Activated CD8-positive, alpha-beta memory T cell treated with anti-CD3 and anti-CD28 coated beads, Interleukin-2, amount 50 U/mL, for 1 hour (primary cell): Measurements from ENCODE around the gene ARHGEF12.

ENCODE experiments used
- DNase-seq: peaks from one replicate; pipeline ENCODE4 v3.0.0-alpha.2; 2020; ENCODE audit errors: extremely low read depth

Gene ARHGEF12

DNA sequence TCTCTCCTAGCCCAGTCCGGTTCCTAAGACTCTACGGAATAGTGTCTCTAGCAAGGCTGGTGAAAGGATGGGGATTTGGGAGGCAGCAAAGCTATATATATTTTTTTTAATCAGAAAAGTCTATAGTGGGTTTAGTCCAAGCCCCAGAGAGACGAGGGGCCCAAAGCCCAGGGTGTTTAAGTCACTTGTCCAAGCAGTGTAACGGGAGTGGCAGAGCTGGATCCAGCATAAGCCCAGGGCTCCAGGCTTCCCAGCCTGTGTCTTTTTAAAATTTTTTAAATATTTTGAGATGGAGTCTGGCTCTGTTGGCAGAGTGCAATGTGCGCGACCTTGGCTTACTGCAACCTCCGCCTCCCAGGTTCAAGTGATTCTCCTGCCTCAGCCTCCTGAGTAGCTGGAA, 182.1 kb downstream of the ARHGEF12 start:
- DNase-seq, result no peak

DNA sequence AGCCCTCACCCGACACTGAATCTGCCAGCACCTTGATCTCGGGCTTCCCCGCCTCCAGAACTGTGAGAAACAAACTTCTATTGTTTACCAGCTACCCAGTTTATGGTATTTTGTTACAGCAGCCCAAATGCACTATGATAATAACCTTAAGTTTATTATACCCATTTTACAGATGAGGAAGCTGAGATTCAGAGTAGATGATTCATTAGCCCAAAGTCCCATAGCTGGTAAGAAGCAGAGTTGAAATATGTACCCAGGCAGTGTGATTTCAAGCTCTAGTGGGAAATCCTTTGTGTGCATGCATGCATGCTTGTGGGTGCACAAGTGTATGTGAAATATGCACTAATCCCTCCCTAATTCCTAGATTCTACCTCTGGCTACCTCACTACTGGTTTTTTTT, 183.3 kb downstream of the ARHGEF12 start:
- DNase-seq, result no peak

DNA sequence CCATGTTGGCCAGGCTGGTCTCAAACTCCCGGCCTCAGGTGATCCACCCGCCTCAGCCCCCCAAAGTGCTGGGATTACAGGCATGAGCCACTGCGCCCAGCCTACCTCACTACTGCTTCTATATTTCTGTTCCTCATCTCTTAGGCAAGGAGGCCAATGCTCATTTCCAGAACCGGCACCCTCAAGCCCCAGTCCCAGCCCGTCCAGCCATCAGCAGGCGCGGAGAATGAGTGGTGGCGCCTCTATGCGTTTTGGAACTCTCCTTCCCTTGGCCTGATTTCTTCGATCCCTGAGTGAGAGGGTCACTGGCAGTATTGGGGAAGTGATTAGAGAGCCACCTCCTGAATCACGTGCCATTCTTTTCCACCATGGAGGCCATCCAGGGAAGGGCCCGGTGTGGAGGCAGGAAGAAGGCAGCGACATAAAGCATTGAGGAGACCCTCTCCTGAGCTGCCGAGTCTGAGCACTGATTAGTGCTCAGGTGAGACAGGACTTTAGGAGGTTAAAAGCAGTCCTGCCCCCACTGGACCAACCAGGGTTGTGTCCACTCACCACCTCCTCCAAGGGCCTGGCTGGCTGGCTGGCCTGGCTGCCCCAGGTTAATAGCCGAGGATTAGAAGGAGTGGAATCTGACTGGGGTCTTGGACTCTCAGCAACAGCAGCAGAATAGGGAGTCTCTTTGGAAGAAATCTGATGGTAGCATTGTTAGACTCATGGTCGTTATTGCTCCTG, 184.0 kb downstream of the ARHGEF12 start:
- no peak for DNase-seq

DNA sequence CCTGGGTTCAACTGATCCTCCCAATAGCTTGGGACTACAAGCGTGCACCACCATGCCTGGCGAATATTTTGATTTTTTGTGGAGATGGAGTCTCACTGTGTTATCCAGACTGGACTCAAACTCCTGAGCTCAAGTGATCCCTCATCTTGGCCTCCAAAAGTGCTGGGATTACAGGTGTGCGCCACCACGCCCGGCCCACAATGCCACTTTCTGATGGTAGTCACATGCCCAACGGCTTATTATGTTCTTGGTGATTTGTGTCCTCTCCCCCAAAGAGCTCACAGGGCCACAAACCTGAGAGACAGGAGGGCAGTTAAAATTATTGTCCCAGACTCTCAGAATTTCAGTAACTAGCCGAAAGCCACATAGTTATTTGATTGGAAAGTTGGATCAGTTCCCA, 185.0 kb downstream of the ARHGEF12 start:
- no peak for DNase-seq

DNA sequence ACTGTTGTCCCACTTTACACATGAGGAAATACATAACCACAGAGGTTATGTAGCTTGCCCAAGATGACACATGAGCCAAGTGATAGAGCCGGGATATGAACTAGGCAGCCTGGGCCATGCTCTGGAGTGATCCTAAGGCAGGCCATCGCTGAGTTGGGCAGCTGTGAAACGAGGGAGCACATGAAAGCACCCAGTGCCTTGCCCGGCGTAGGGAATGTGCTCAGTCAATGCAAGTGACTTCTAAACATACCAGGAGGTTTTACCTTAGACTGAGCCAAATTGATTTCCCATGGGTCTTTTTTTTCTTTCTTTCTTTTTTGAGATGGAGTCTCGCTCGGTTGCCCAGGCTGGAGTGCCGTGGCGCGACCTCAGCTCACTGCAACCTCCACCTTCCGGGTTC, 185.8 kb downstream of the ARHGEF12 start:
- no peak for DNase-seq

DNA sequence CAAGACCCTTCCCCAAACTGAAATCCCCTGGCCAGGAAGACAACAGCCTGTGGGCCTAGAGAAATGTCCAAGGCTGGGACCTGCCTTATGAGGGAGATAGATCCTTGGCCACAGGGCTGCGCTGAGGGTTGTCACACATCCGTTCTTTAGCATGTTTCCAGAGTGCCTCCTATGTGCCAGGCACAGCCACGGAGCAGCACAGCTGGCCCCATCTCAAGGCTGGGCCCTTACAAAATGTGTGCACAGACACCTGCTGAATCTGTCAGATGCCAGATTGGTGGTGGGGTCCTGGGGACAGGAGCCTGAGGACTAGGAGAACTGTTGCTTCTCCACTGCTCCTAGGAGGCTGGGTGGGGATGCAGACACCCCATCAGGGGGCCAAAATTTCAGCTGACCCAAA, 186.5 kb downstream of the ARHGEF12 start:
- no peak for DNase-seq

DNA sequence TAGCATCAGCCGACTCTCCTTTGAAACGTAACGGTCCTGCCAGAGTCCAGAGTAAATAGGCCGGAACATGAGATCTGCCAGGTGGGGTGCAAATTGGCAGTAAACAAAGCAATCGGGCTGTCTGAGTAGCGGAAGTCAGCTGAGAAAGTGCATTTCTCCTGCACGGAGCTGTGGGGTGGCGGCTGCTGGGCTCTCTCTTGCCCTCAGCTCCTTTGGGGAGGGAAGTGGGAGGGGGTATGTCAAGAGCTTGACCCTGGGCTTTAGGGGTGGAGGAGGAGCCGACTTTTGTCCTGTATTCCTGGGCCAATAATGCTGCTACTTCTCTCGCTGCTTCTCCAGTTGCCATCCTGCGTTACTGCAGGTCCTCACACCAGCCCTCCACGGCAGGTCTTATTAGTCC, 187.0 kb downstream of the ARHGEF12 start:
- DNase-seq, result no peak

DNA sequence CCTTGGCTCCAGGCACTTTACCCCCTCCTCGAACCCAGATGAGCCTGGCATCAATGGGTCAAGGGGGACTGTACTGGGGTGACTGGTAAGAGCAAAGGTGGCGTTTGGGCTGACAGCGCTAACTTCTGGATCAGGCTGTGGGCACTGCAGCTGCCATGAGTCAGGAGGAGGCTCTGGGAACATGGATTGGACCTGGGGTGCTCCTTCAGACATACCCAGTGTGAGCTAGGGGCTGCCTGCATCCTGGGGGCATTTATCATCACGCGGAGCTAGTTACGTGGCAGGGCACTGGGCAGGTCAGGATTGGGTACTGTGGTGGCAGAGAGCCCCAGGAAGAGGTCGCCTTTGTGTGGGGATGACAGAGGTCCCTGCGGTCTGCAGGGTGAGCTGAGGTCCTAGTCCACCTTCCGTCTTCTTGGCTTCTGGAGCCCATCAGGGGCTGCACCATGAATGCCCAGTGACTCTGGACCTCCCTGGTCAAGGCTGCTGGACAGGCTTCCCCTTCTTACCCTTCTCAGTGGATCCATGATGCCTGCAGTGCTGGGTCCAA, 188.4 kb downstream of the ARHGEF12 start:
- no peak for DNase-seq

DNA sequence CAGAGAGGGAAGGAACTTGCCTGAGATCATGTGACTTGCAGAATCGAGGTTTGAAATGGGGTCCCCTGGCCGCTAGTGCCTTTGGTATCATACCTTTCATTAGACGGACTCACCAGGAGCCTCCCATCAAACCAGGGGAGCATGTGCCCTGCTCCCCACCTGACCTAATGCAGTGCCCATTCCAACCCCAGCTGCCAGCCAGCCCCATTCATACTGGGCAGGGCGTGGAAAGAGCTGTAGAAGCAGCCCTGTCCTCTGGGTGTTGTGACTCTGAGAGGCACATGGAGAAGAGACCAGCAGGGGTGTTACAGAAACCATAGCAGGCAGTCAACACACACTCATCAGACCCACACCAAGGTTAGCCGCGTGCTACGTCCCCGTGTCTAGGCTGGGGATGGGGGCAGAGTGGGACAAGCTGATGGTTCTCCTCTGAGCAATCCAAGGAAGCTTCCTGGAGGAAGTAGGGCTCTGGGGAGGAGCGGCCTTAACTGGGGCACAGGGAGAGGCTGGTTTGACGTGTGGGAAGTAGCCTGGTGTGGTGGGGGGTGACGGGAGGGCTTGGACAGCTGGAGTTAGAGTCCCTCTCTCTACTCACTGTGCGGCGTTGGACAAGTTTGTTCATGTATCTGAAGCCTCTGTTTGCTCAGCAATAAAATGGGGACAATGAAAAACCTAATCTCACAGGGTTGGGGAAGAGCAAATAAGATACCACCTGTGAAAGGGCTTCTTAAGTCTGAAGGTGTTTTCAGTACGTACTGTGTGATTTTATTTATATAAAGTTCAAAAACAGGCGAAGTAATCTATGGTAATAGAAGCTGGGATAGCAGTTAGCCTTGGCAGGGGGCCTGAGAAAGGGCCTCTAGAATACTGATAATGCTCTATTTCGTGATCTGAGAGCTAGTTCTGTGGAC, 189.3 kb downstream of the ARHGEF12 start:
- no peak for DNase-seq

DNA sequence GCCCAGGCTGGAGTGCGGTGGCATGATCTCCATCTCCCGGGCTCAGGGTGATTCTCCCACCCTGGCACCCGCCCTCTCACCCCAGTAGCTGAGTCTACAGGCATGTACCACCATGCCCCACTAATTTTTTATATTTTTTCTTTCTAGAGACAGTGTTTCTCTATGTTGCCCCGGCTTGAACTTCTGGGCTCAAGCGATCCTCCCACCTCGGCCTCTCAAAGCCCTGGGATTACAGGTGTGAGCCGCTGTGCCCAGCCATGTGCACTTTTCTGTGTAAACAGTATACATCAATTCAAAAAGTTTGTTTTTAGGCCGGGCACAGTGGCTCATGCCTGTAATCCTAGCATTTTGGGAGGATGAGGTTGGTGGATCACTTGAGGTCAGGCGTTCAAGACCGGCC, 190.0 kb downstream of the ARHGEF12 start:
- DNase-seq, result no peak

DNA sequence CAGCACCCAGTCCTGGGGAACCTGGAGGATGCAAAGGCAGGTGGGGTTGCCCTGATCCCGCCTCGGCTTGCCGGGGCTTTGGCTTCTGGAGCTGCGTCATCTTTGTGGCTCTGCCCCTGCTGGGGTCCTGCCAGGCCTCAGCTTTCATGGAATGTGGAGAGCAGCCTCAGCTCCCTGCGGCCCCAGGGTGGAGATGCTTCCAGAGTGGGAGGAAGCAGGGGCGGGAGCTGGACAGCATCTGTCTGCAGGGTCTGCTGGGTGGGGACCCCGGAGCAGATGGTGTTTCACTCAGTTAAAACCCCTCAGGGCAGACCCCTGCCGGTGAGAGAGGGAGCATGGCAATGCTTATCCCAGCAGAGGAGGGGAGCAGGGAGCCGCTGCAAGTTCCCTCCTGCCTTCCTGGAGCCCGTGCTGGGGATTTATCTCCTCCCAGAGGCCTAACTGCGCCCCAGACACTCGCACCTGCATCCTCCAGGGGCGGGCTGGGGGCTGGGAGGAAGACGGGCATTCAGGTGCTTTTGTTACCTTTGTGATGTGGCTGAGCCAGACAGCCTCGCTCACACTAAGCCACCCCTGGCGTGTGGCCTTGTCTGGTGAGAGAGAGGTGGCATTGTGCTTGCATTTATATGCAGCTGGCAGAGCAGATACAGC, 191.0 kb downstream of the ARHGEF12 start:
- DNase-seq, result no peak

DNA sequence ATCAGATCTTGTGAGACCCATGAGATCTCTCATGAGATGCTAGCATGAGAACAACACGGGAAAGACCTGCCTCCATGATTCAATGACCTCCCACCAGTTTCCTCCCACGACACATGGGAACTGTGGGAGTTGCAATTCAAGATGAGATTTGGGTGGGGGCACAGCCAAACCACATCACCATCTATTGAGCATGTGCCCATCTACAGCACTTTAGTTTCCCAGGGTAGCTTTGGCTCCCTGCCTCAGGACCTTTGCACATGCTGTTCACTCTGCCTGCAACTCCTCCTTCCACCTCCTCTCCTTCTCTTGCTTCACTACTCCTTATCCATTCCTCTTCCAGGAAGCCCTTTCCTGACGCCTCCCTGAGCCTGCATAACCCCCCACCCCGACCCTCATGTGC, 192.5 kb downstream of the ARHGEF12 start:
- no peak for DNase-seq

DNA sequence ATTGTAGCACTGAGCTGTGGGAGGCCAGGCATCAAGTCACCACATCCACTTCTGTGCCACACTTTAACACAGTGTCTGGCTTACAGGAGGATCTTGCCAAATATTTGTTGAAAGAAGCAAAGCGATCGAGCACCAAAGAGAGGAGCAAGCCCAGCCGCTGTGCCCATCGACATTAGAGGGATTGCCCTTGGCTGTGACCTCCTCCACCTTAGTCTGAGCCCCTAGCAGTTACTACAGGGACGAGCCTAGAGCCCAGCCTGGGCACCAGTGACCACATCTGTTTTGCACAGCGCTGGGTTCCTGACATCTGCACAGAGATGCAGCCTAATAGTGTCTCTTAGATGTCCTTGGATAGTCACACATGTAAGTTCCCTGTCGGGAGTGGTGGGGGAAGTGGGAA, 193.0 kb downstream of the ARHGEF12 start:
- no peak for DNase-seq

DNA sequence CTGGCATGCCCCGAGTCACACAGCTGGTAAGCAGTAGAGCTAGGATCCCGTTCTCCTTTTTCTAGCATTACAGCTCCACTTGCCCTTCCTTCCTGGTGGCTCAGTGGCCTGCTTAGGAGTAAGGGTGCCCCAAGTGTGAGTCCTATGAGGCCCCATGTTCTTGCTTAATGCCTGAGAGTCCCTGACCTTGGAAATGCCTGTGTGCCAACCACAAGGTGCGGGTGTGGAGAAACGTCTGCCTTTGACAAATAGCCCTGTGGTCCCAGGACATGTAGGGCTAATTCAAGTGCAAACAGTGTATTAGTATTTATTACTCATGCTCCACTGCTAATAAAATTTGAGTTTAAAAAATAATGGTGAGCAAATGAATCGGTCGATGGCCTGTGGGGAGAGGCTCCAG, 193.7 kb downstream of the ARHGEF12 start:
- no peak for DNase-seq

DNA sequence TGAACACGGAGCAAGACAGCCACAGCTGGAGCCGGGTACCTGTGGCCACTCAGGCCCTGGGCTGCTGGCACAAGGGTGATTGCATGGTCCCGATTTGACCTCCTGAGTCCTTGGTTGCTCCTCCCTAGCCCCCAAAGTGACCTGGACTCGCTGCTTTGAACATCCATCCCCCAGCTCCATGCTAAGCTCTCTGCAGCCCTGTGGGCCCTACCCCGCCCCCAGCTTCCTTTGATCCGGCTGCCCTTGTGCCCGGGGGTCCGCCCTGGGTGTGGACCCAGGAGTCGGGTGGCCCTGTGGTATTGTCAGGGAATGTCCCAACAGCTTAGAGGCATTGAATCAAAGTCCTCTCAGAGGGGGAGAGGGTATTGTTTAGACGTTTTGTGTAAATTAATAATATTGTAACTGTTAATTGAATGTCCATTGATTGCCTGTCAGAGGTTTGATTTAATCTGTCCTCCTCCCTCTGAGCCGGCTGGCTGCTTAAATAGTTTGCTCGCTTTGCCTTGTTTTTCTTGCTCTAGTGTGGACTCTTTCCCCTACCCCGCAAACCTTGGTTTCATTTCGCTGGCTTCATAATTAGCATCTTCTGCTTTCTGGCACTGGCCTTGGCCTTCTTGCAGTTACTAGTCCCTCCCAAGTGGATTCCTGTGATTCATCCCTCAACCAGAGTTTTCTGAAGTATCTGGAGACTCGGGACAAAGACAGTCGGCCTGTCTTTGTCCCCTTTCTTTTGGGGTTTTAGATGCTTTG, 196.0 kb downstream of the ARHGEF12 start:
- no peak for DNase-seq

DNA sequence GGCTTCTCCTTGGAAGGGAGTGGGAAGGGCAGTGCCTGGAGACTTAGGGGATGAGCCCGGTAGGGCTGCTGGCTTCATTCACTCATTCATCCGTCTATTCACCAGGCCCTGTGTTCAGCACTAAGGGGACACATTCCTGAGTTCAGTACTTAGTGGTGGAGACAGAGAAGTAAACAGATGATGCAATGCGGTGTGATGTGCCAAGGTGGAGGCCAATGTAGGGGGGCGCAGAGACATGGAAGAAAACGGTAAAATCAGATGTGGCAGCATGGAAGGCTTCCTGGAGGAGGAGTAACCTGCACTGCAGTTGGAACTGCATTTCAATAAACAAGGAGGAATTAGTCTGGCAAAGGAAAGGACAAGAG, 196.6 kb downstream of the ARHGEF12 start:
- no peak for DNase-seq

DNA sequence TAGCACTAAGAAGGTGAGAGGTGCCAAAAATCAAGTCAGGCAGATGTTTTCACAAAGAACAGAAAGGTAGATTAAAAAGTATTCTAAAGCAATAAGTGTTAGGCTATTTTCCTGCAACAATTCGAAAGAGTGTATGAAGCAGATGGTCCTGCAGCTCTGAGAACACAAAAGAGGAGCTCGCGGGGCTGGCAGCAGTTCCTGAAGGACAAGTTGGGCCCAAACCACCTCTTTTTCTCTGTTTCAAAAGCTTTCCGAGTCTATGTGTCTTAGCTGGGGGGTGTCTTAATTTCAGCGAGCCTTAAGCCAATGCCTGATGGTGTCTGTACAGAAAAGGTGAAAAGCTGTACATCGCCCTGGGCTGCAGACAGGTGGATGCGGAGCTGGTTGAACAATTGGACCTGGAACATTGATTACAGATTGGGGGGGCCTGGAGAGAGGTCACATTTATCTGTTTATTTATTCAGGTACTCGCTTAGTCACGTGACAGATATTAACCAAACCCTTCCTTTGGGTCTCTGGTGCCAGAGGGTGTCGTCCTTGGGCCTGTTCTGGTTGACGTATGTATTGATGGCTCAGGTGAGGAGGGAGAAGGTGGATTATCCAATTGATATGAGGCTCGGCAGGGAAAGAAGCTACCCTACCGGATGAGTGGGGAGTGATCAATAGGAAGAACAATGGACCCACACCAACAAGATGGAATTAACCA, 200.0 kb downstream of the ARHGEF12 start:
- no peak for DNase-seq

DNA sequence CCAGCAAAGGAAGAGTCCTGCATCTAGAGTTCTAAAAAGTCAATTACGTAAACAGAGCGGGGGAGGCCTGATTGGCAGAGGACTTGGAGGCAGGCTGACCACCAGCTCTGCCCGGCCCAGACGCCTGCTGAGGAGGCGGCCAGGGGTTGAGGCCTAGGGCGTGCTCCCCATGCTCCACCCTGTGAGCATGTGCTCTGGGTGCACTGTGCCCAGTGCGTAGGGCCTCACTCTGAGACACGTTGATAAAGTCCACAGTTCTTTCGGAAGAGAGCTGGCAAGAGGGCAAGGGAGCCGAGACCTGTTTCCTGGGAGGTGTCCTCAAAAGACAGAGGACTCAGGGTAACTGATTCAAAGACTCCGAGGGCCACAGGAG, 200.6 kb downstream of the ARHGEF12 start:
- DNase-seq, result no peak

DNA sequence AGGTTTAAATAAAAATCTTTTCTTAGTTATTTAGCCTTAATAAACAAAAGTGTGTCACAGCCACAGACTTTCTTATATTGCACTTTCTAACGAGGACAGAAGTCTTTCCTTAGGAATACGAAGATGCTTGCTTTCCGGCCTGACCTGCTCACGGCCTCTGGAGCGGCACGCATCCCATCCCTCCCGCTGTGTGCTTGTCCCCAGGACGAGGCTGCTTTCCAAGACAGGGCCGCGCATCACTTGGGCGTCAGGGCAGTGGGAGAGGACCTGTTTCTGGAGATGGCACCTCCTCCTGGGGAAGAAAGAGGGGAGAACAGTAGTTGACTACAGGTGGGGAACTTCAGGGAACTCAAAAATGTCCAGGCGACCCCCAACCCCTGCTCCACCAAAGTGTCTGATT, 201.8 kb downstream of the ARHGEF12 start:
- no peak for DNase-seq

DNA sequence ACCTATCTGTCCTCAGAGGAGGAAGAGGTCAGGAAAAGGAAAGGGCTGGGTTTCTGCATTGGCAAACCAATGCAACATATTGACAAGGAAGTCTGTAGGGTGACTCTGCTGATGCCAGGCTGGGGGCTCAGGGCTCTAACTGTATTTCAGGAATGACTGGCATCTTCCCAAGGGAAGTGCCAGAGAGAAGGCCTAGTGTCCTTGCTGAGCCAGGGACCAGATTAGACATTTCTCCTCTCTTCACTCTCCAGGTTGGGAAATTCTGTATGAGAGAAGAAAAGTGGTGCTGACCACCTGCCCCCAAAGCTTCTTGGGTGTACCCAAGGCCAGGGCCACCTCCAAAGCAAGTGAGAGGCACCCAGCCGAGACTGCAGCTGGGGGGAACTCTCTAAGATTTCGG, 202.5 kb downstream of the ARHGEF12 start:
- no peak for DNase-seq
